Spleen (tissue), 11 donors: ENCODE measurements around the gene ATP2B3. TPM values are rescaled to one million over a fixed set of nuclear protein-coding genes. Genes with fewer than 3 reads are reported as not detected.

ENCODE experiments used
- DNase-seq: peaks from one replicate; pipeline ENCODE4 v3.0.0-alpha.2; 2020
- H3K27ac ChIP-seq, 8 donors: fragments of 200-600 bp; sonication (generic) in 7 of 8; 1 replicate in 4 of 8; 2 replicates in 4 of 8; pipeline versions ENCODE4 v1.5.0 to v1.8.0; 2016 to 2021; ENCODE audit warnings: inconsistent platforms in 4 of 8, mild to moderate bottlenecking in 4 of 8, moderate library complexity in 1 of 8
- H3K27me3 ChIP-seq, 7 donors: fragments of 200-600 bp; sonication (generic) in 6 of 7; replicated peaks in 1 of 7; 1 replicate in 4 of 7; 2 replicates in 3 of 7; pipeline versions ENCODE4 v1.5.0 to v1.8.0; 2016 to 2021; ENCODE audit warnings: inconsistent platforms in 3 of 7, mild to moderate bottlenecking in 1 of 7
- H3K36me3 ChIP-seq, 6 donors: fragments of 200-600 bp; sonication (generic) in 5 of 6; 1 replicate in 4 of 6; 2 replicates in 2 of 6; pipeline versions ENCODE4 v1.5.0 to v1.8.0; 2016 to 2021; ENCODE audit warnings: inconsistent platforms in 2 of 6
- H3K4me1 ChIP-seq, 6 donors: fragments of 200-600 bp; sonication (generic) in 5 of 6; 1 replicate in 3 of 6; 2 replicates in 3 of 6; pipeline versions ENCODE4 v1.5.0 to v1.8.0; 2016 to 2021; ENCODE audit warnings: inconsistent platforms in 3 of 6
- H3K4me3 ChIP-seq, 8 donors: fragments of 200-600 bp; sonication (generic) in 7 of 8; 1 replicate in 4 of 8; 2 replicates in 4 of 8; pipeline versions ENCODE4 v1.5.0 to v1.8.0; 2016 to 2021; ENCODE audit warnings: inconsistent platforms in 4 of 8, mild to moderate bottlenecking in 4 of 8, moderate library complexity in 2 of 8
- H3K9me3 ChIP-seq, 8 donors: fragments of 200-600 bp; sonication (generic) in 7 of 8; 1 replicate in 4 of 8; 2 replicates in 4 of 8; pipeline versions ENCODE4 v1.5.0 to v1.8.0; 2016 to 2021; ENCODE audit warnings: inconsistent platforms in 4 of 8
- CTCF ChIP-seq, 11 experiments: fragments of 200-600 bp in 7 of 11; fragments of 450-650 bp in 4 of 11; sonication (generic) in 4 of 11; IDR thresholded peaks in 8 of 11; conservative IDR thresholded peaks in 3 of 11; 1 replicate in 7 of 11; 2 replicates in 4 of 11; pipeline versions ENCODE4 v1.4.0 to v1.8.0; 2016 to 2021; ENCODE audit warnings: antibody characterized with exemption in 11 of 11, inconsistent platforms in 4 of 11, mild to moderate bottlenecking in 1 of 11
- POLR2A ChIP-seq, 3 donors: fragments of 450-650 bp; IDR thresholded peaks; one replicate each; pipeline ENCODE4 v1.5.1; 2017; ENCODE audit warnings: antibody characterized with exemption in 3 of 3, mild to moderate bottlenecking in 1 of 3
- POLR2AphosphoS5 ChIP-seq, 3 donors: sonication (generic); formaldehyde crosslinking; IDR thresholded peaks; one replicate each; pipeline ENCODE4 v1.5.1; 2017; ENCODE audit warnings: antibody characterized with exemption in 3 of 3
- whole genome bisulfite sequencing, 5 donors: extraction: QIAGEN DNeasy Blood & Tissue Kit in 3 of 5; methylation state at CpG; one replicate each; pipeline versions ENCODE4 v1.1.5 to v1.1.7; 2013 to 2018; 5-methylcytosine and 5-hydroxymethylcytosine counted together
- intact Hi-C: fragments of 100-400 bp; cut with DNase I; formaldehyde crosslinking; loops from one replicate; pipeline ENCODE4 v1.15.0; 2023; ENCODE audit warnings: low total_unique reads
- polyA plus RNA-seq, 3 donors: library from polyadenylated mRNA; stranded (reverse); fragments of 200-250 nt; gene quantifications; one replicate each; pipeline ENCODE4 v1.2.1, GENCODE V29; 2013
- total RNA-seq, 7 donors: library from RNA; depleted of rRNA in 3 of 7; stranded (reverse); fragments of >200 nt in 3 of 7; fragmentation: NEBNext Ultra II Directional in 4 of 7; extraction: Animal tissue kit (Norgen Biotek cat#: 25700) in 4 of 7; gene quantifications; one replicate each; pipeline versions ENCODE4 v1.1.0 to v1.2.1, GENCODE V29; 2016 to 2021
- donor health status: healthy with polysubstance abuse.
- donor health status: DM: no; HTN: no; CAD: no; lungs with moderate emphysema.
- donor health status: DM: no; HTN: no; CAD: no.
- donor health status: Bipolar disorder and iron deficiency.
- donor health status: healthy.
- donor health status: DM: no; HTN: no; CAD: no.
- donor health status: DM: yes; HTN: yes; CAD: no.

The ATP2B3 gene
- total and polyA plus RNA-seq, 10 donors = 0.07 to 0.13 TPM; not detected in 8

GRCh38 chrX:153631346-153631745, 113.9 kb downstream of the ATP2B3 start:
- Histone ChIP-seq H3K9me3 (peaks cover 0 to 13% (median 1%) of the 10 kb centered on the region in 8 donors), H3K4me3 (no peak overlapping the region), H3K4me1 (peaks cover 0 to 7% (median 0%) of the 10 kb centered on the region in 6 donors), H3K27me3 (peaks cover 0 to 5% (median 0%) of the 10 kb centered on the region in 7 donors), H3K36me3 (no peaks in the 10 kb centered on the region), H3K27ac (no peak overlapping the region)
- 88 to 93% (median 92%) methylated on average over 2 of the region's 2 CpGs for WGBS, 5 donors
- intact Hi-C loops = no loop called here
- DNase-seq = no peak
- TF ChIP-seq CTCF (IDR thresholded peaks at IDR 0.05 in 8 of 11, conservative IDR thresholded peaks at IDR 0.05 in 3 of 11) (no peak), POLR2AphosphoS5 (IDR thresholded peaks at IDR 0.05) (no peak), POLR2A (IDR thresholded peaks at IDR 0.05) (no peak)

DNA sequence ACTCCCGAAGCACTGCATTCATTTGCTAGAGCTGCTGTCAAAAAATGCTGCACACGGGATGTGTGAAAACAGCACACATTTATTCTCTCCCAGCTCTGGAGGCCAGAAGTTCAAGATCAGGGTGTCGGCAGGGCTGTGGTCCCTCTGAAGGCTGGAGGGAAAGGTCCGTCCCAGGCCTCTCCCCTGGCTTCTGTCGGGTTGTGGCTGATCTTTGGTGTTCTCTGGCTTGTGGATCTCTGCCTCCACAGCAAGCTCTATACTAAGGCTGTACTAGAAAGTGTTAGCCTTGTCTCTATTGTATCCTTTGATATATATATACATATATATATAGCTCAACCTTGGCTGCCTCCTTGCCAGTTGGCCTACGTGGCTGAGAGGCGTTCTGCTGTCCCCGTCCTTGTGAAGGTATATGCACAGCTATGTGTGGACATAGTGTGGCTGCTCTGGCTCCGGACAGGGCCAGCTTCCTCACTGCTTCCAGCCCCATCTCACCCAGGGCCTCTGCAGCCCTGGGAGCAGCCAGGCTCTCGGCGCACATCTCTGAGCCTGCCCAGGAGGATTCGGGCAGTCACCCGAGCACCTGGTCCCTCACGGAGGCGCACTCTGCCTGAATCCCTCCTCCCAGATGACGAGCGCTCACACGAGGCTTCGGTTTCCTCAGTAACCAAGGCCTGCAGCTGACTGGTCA, 114.6 kb downstream of the ATP2B3 start:
- Histone ChIP-seq H3K4me1 (peaks cover 0 to 7% (median 0%) of the 10 kb centered on the region in 6 donors), H3K36me3 (no peaks in the 10 kb centered on the region), H3K4me3 (no peak overlapping the region), H3K9me3 (peaks cover 0 to 13% (median 1%) of the 10 kb centered on the region in 8 donors), H3K27ac (no peak overlapping the region), H3K27me3 (peaks cover 0 to 5% (median 0%) of the 10 kb centered on the region in 7 donors)
- WGBS, 5 donors = 87 to 93% (median 88%) methylated on average over 6 to 19 of the region's 19 CpGs
- TF ChIP-seq POLR2A (IDR thresholded peaks at IDR 0.05) (no peak), CTCF (IDR thresholded peaks at IDR 0.05 in 8 of 11, conservative IDR thresholded peaks at IDR 0.05 in 3 of 11) (no peak), POLR2AphosphoS5 (IDR thresholded peaks at IDR 0.05) (no peak)
- peak; percentile 47 for DNase-seq
- intact Hi-C loops = no loop called here

Other genes starting within 250 kb of the ATP2B3 start
- gene PNMA6F, start 195.9 kb upstream of the ATP2B3 start, total RNA-seq = not detected
- not detected for gene PNMA6F, start 195.9 kb upstream of the ATP2B3 start, polyA plus RNA-seq
- 10 to 100 TPM; 15.2 to 33.8 (median 29.3) TPM for gene ZNF275, start 183.5 kb upstream of the ATP2B3 start, total RNA-seq
- 1 to 10 TPM; 2.9 to 5.2 (median 5.2) TPM for gene ZNF275, start 183.5 kb upstream of the ATP2B3 start, polyA plus RNA-seq
- not detected for gene PNMA6E, start 116.3 kb upstream of the ATP2B3 start, total RNA-seq
- gene PNMA6E, start 116.3 kb upstream of the ATP2B3 start, polyA plus RNA-seq = not detected
- 1 to 10 TPM; 1.5 to 3.4 (median 2.4) TPM for gene ZFP92, start 106.2 kb upstream of the ATP2B3 start, total RNA-seq
- under 1 TPM; 0.26 to 0.83 (median 0.50) TPM for gene ZFP92, start 106.2 kb upstream of the ATP2B3 start, polyA plus RNA-seq
- gene TREX2, start 71.6 kb upstream of the ATP2B3 start, total RNA-seq = 1 to 10 TPM; 1.2 to 6.4 (median 3.7) TPM
- 1 to 10 TPM; 1.1 to 1.8 (median 1.3) TPM for gene TREX2, start 71.6 kb upstream of the ATP2B3 start, polyA plus RNA-seq
- 10 to 100 TPM; 23.6 to 36.2 (median 33.2) TPM for gene HAUS7, start 47.1 kb upstream of the ATP2B3 start, total RNA-seq
- gene HAUS7, start 47.1 kb upstream of the ATP2B3 start, polyA plus RNA-seq = 10 to 100 TPM; 36.6 to 83.7 (median 79.8) TPM
- 100 to 1,000 TPM; 180 to 370 (median 268) TPM for gene BGN, start 22.7 kb upstream of the ATP2B3 start, total RNA-seq
- gene BGN, start 22.7 kb upstream of the ATP2B3 start, polyA plus RNA-seq = 100 to 1,000 TPM in 1 of 3 donors, 10 to 100 TPM in 2; 37.1 to 109 (median 40.1) TPM
- 10 to 100 TPM; 17.5 to 32.0 (median 21.7) TPM for gene CCNQ, start 81.5 kb downstream of the ATP2B3 start, total RNA-seq
- gene CCNQ, start 81.5 kb downstream of the ATP2B3 start, polyA plus RNA-seq = 10 to 100 TPM; 58.6 to 67.3 (median 59.6) TPM
- under 1 TPM in 1 of 7 donors, not detected in 6; 0.17 TPM for gene DUSP9, start 129.6 kb downstream of the ATP2B3 start, total RNA-seq
- gene DUSP9, start 129.6 kb downstream of the ATP2B3 start, polyA plus RNA-seq = under 1 TPM in 1 of 3 donors, not detected in 2; 0.09 TPM
- gene PNCK, start 156.2 kb downstream of the ATP2B3 start, total RNA-seq = 1 to 10 TPM in 2 of 7 donors, under 1 TPM in 1, not detected in 4; 0.73 to 1.2 (median 1.0) TPM
- under 1 TPM; 0.18 to 0.35 (median 0.22) TPM for gene PNCK, start 156.2 kb downstream of the ATP2B3 start, polyA plus RNA-seq
- gene SLC6A8, start 170.3 kb downstream of the ATP2B3 start, total RNA-seq = 10 to 100 TPM in 5 of 7 donors, 1 to 10 TPM in 2; 6.7 to 72.9 (median 14.7) TPM
- 1 to 10 TPM; 3.2 to 5.3 (median 3.2) TPM for gene SLC6A8, start 170.3 kb downstream of the ATP2B3 start, polyA plus RNA-seq
- gene BCAP31, start 206.7 kb downstream of the ATP2B3 start, total RNA-seq = 100 to 1,000 TPM; 132 to 173 (median 136) TPM
- 100 to 1,000 TPM in 2 of 3 donors, 10 to 100 TPM in 1; 77.3 to 135 (median 108) TPM for gene BCAP31, start 206.7 kb downstream of the ATP2B3 start, polyA plus RNA-seq
- 10 to 100 TPM; 14.9 to 28.1 (median 23.2) TPM for gene ABCD1, start 207.2 kb downstream of the ATP2B3 start, total RNA-seq
- 1 to 10 TPM; 5.1 to 9.7 (median 6.9) TPM for gene ABCD1, start 207.2 kb downstream of the ATP2B3 start, polyA plus RNA-seq
- 1 to 10 TPM in 6 of 7 donors, under 1 TPM in 1; 0.68 to 2.8 (median 1.7) TPM for gene PLXNB3, start 246.6 kb downstream of the ATP2B3 start, total RNA-seq
- gene PLXNB3, start 246.6 kb downstream of the ATP2B3 start, polyA plus RNA-seq = 1 to 10 TPM in 1 of 3 donors, under 1 TPM in 2; 0.48 to 1.5 (median 0.49) TPM